ENCODE measurements around the gene CMTM6. TPM values are rescaled to one million over a fixed set of nuclear protein-coding genes. Genes with fewer than 3 reads are reported as not detected.

Gene CMTM6
- total and polyA plus RNA-seq, 9 of the 15 experiments (the other 6 are each of a cell fraction or from before 2014, with no cell fraction given): 8.9 to 39.7 (median 19.5) TPM

DNA sequence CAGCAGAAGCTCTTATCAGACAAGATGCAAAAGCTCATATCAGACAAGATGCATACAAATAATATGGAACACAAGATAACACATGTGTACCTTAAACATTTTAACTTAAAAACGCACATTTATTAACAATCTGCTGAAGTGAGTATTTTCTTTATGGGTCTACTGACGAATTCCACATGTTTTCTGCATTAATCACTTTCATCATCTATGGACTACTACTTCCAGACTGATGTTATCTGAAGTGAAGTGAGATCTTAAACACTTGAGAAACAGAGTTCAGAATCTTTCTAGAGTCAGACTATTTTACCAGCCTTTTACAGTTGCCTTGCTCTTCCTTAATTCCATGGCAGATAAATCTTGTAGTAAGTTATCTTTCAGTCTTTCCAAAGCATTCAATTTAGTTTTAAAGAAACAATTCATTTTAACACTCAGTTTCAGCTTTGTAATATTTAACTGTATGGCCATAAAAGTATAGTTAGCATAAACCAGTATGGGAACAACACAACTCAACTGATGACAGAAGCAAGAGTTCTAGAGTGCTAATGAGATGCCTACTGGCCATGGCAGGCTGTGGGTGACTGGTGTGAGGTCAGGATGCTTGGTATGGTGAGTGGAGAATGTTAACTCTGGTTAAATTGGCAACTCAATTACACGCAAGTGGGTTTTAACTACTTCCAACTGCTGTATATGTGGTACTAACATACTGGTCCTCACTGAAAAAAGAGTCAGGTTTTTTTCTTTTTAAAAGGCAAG, 9.8 kb downstream of the CMTM6 start:
- DNase-seq (ENCODE audit: extremely low read depth in 1 of 4, low spot score in 3 of 4) (no peak), FAIRE-seq (no peak), ATAC-seq (no peak)
- intact Hi-C loops (cut with micrococcal nuclease) (no loop called here), in situ Hi-C loops (cut with MboI) (no loop called here)
- H3K27me3 ChIP-seq (ENCODE audit: control insufficient read depth in 2 of 2, insufficient read depth in 2 of 2, low read length in 2 of 2): no peaks in the 10 kb centered on the region
- no peaks in the 10 kb centered on the region for H3K9me1 ChIP-seq (ENCODE audit: control insufficient read depth, insufficient read depth, low read length)
- H3K27ac ChIP-seq (ENCODE audit: extremely low read depth, low read depth, low read length): no peak overlapping the region
- H3K4me2 ChIP-seq (ENCODE audit: insufficient read depth, low read length): no peak overlapping the region
- H3K79me2 ChIP-seq (ENCODE audit: control insufficient read depth, insufficient read depth, low read length): peaks cover 14% of the 10 kb centered on the region
- no peaks in the 10 kb centered on the region for H3K9me3 ChIP-seq (replicated peaks; ENCODE audit: control insufficient read depth, insufficient read depth, low read depth, low read length)
- H3K4me1 ChIP-seq (replicated peaks in 1 of 2; ENCODE audit: control insufficient read depth in 2 of 2, insufficient read depth in 2 of 2, low read length in 2 of 2): peaks cover 9 to 20% of the 10 kb centered on the region in 2 experiments
- H2AFZ ChIP-seq (ENCODE audit: low read depth, low read length): no peak overlapping the region
- no peak overlapping the region for H3K9ac ChIP-seq (ENCODE audit: insufficient read depth in 1 of 2, low read depth in 2 of 2, low read length in 2 of 2)
- BruUV-seq (replicated peaks): no TSS peak
- 69% methylated on average over 3 of the region's 3 CpGs for WGBS (ENCODE audit: insufficient coverage, low coverage, missing lambda C conversion rate)
- peaks cover 16% of the 10 kb centered on the region for H3K36me3 ChIP-seq (ENCODE audit: control insufficient read depth, insufficient read depth, low read length)
- TF ChIP-seq RBM25 (IDR thresholded peaks at IDR 0.05; ENCODE audit: low read depth, low read length, severe bottlenecking): no peak
- no peak for TF ChIP-seq ZNF146 (CRISPR knock-in tag; IDR thresholded peaks at IDR 0.05; ENCODE audit: unreplicated experiment)
- no peak for TF ChIP-seq EHMT2 (IDR thresholded peaks at IDR 0.05)
- no peak for TF ChIP-seq CBX1 (IDR thresholded peaks at IDR 0.05; ENCODE audit: low read depth)
- TF ChIP-seq ZNF217 (CRISPR knock-in tag; IDR thresholded peaks at IDR 0.05): no peak
- TF ChIP-seq, protein P1, sequence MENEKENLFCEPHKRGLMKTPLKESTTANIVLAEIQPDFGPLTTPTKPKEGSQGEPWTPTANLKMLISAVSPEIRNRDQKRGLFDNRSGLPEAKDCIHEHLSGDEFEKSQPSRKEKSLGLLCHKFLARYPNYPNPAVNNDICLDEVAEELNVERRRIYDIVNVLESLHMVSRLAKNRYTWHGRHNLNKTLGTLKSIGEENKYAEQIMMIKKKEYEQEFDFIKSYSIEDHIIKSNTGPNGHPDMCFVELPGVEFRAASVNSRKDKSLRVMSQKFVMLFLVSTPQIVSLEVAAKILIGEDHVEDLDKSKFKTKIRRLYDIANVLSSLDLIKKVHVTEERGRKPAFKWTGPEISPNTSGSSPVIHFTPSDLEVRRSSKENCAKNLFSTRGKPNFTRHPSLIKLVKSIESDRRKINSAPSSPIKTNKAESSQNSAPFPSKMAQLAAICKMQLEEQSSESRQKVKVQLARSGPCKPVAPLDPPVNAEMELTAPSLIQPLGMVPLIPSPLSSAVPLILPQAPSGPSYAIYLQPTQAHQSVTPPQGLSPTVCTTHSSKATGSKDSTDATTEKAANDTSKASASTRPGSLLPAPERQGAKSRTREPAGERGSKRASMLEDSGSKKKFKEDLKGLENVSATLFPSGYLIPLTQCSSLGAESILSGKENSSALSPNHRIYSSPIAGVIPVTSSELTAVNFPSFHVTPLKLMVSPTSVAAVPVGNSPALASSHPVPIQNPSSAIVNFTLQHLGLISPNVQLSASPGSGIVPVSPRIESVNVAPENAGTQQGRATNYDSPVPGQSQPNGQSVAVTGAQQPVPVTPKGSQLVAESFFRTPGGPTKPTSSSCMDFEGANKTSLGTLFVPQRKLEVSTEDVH (IDR thresholded peaks at IDR 0.05; ENCODE audit: low read depth, partially characterized antibody): no peak
- no peak for TF ChIP-seq IFI16 (CRISPR knock-in tag; IDR thresholded peaks at IDR 0.05)
- TF ChIP-seq, protein P2, sequence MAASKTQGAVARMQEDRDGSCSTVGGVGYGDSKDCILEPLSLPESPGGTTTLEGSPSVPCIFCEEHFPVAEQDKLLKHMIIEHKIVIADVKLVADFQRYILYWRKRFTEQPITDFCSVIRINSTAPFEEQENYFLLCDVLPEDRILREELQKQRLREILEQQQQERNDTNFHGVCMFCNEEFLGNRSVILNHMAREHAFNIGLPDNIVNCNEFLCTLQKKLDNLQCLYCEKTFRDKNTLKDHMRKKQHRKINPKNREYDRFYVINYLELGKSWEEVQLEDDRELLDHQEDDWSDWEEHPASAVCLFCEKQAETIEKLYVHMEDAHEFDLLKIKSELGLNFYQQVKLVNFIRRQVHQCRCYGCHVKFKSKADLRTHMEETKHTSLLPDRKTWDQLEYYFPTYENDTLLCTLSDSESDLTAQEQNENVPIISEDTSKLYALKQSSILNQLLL (CRISPR knock-in tag; IDR thresholded peaks at IDR 0.05; ENCODE audit: borderline replicate concordance): no peak
- TF ChIP-seq SIN3A (IDR thresholded peaks at IDR 0.05; ENCODE audit: borderline replicate concordance in 2 of 2, control insufficient read depth in 1 of 2, low read depth in 2 of 2, low read length in 2 of 2): no peak
- TF ChIP-seq, protein P3, sequence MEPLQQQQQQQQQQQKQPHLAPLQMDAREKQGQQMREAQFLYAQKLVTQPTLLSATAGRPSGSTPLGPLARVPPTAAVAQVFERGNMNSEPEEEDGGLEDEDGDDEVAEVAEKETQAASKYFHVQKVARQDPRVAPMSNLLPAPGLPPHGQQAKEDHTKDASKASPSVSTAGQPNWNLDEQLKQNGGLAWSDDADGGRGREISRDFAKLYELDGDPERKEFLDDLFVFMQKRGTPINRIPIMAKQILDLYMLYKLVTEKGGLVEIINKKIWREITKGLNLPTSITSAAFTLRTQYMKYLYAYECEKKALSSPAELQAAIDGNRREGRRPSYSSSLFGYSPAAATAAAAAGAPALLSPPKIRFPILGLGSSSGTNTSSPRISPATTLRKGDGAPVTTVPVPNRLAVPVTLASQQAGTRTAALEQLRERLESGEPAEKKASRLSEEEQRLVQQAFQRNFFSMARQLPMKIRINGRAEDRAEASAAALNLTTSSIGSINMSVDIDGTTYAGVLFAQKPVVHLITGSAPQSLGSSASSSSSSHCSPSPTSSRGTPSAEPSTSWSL (CRISPR knock-in tag; IDR thresholded peaks at IDR 0.05; ENCODE audit: borderline replicate concordance): no peak
- no peak for TF ChIP-seq RNF2 (IDR thresholded peaks at IDR 0.05)
- TF ChIP-seq, protein P4, sequence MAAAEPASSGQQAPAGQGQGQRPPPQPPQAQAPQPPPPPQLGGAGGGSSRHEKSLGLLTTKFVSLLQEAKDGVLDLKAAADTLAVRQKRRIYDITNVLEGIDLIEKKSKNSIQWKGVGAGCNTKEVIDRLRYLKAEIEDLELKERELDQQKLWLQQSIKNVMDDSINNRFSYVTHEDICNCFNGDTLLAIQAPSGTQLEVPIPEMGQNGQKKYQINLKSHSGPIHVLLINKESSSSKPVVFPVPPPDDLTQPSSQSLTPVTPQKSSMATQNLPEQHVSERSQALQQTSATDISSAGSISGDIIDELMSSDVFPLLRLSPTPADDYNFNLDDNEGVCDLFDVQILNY (CRISPR knock-in tag; IDR thresholded peaks at IDR 0.05): no peak
- no peak for TF ChIP-seq GABPB2 (CRISPR knock-in tag; conservative IDR thresholded peaks at IDR 0.05)
- TF ChIP-seq HMGN3 (IDR thresholded peaks at IDR 0.05; ENCODE audit: borderline replicate concordance, extremely low read depth, insufficient read length, low read depth, low read length): no peak
- no peak overlapping the region for H3K4me3 ChIP-seq
- POLR2A ChIA-PET: interaction anchor here (0.6 to 1.4 kb wide), 2 partner anchors 8 to 226 kb away, joined by 3 read pairs; no protein-coding TSS in a partner anchor
- no peaks in the 10 kb centered on the region; the same call in 1 of the 2 replicates for H4K20me1 ChIP-seq (replicated peaks; ENCODE audit: control insufficient read depth, insufficient read depth, low read length)
- CTCF ChIA-PET (ENCODE audit: low intra/inter-chr PET ratio): no interaction called here

Measured in K562 (cell line).